ENCODE measurements around the gene LRRC7.
"Not testable (repeated sequence)": the region's sequence is repeated elsewhere in the genome, so short reads cannot be mapped to it uniquely, and the experiment has no call there.

The LRRC7 gene

GRCh38 chr1:69702085-69702484 is 134.4 kb downstream of the LRRC7 start:
- DNase-seq: no peak

GRCh38 chr1:69706473-69706872 is 138.8 kb downstream of the LRRC7 start:
- DNase-seq: no peak

- no peak for DNase-seq
Observed at GRCh38 chr1:69707103-69707502, 139.4 kb downstream of the LRRC7 start.

DNA sequence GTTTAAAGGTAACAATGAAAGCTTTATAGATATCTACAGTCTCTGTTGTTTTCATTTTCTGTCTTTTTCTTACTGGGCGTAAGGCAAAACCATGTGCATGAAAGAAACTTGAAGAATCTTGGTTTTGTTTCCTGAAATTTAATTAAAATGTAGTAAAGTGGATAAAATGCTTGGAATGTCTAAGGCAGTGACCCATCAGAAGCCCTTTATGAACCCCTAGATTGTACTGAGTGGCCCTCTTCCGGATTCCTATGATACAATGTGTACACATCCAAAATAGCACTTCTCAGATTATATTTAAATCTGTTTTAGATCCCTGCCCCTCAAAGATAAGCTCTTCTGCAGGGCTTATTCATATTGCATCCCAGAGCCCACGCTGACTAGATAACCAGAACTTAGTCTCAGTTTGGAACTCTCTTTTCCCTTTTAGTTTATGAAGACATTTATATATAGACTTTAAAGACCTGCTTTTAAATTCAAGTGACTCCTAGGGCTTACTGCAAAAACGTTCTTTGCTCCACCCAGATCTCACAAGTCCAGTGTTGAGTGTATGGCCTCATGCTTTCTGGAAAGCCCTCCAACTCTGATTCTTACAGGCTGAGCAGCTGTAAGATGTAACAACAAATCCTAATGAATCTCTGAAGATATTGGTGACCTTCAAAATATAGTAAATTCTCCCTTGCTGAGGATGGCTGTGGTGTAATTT is 142.9 kb downstream of the LRRC7 start:
- DNase-seq: no peak

DNA sequence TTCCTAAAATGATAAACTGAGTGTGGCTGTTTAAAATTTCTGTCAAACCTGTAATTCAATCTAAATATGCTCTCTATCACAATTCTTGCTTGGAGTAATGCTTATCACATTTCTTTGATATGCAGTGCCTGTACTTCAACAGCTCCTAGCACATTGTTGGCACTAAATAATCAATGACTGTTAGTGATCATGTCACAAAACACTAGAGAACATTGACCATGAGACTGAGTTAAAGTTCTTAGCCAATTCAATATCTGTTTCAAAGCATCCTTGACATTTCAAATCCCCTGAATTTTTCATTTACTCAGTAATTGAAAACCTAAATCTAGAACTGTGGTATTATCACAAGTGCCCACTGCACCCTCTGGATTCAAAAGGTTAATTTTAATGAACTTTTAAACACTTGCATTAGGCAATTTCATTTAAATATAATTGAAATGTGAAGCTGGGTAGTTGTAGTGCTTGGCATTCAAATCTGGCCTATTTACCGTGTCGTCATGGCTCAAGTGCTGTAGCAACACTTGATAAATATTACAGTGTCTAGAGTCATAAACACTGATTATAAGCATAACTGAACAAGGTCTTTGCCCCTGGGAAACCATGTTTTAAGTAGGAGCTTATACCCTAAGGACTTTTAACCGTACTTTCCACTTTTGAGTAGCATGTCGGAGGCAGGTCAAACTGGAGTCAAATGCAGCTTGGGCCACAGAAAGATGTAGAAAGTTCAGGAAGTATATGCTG is 143.6 kb downstream of the LRRC7 start:
- no peak for DNase-seq

DNA sequence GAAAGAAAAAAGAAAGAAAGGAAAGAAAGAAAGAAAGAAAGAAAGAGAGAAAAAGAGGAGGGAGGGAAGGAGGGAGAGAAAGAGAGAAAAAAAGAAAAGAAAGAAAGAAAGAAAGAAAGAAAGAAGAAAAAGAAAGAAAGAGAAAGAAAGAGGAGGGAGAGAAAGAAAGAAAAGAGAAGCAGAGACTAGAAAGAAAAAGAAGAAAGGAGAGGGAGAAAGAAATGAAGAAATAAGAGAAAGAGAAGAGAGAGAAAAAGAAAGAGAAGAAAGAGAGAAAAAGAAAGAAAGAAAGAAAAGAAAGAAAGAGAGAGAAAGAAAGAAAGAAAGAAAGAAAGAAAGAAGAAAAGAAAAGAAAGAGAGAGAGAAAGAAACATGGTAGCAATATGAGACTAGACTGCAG is 150.1 kb downstream of the LRRC7 start:
- not testable (repeated sequence) for DNase-seq

GRCh38 chr1:69728206-69728605 is 160.5 kb downstream of the LRRC7 start:
- DNase-seq: no peak

- no peak for DNase-seq
Observed at GRCh38 chr1:69733061-69733460, 165.3 kb downstream of the LRRC7 start.

- peak; percentile 35 for DNase-seq
Observed at GRCh38 chr1:69737527-69738185, 169.9 kb downstream of the LRRC7 start.

DNA sequence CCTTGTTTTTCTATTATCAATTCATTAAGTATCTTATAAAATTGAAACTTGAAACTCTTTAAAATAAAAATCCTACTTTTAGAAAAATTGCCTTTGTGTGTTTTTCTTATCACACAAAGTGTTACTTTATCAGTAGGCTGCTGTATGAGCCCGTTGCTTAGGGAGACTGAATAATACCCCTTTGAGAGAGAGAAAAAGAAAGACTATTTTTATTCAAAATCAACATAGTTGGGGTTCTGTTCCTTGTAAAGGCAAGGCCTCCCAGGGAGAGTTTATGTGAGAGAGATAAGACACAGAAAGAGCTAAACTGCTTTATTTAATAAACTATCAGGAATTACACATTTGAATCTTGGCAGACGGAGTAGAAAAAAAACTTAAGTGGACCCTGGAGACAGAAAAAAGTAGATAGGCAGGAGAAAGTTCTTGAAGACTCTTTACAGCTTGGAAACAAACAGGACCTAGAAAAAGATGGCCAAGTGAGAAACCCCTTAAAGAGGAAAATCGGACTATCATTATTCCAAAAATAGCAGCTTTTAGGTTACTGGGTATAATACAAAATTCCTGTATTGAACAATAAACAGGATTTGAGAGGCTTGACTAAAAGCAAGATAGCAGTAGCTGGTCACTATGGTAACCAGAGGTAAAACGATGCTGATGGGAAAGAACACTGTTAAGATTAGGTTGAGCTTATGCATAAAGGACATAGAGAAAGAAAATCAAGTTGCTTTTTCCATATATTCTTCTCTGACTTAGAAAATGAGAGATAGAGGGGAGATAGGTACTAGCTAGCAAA is 170.9 kb downstream of the LRRC7 start:
- no peak for DNase-seq

GRCh38 chr1:69739251-69739605 is 171.5 kb downstream of the LRRC7 start:
- no peak for DNase-seq

DNA sequence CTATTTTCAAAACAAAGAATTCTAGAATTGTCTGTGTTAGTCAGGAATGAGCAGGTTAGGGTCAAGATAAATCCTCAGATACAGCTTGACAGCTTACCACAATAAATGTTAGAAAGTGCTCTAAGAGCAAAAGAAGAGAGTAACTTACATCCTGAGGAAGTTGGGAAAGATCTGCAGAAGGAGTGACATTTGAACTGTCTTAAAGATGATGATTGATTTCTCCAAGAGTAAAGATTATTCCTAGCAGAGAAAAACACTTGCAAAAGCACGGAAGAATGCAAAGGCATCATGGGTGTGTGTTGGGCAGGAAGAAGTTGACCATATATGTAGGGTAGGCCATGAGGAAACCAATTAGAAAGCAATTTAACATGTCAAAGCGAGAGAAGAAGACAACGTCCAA is 175.4 kb downstream of the LRRC7 start:
- no peak for DNase-seq

GRCh38 chr1:69744381-69744780 is 176.7 kb downstream of the LRRC7 start:
- DNase-seq: no peak

DNA sequence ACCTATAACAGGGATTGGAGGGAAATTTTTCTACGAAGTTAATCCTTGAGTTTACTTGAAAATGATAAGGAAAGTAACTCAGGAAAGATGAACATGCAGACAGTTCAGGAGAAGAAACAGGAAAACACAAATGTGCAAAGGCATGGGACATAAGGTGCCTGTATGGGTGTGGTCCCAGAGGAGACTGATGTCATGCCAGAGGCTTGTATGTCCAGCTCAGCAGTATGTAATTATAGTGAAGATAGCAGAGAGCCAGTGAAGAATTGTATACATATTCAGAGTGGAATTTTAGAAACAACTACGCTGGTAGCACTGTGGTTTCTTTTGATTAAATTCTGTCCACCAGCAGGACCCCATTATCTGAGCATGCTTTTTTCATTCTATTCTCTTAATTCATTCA is 179.5 kb downstream of the LRRC7 start:
- no peak for DNase-seq

DNA sequence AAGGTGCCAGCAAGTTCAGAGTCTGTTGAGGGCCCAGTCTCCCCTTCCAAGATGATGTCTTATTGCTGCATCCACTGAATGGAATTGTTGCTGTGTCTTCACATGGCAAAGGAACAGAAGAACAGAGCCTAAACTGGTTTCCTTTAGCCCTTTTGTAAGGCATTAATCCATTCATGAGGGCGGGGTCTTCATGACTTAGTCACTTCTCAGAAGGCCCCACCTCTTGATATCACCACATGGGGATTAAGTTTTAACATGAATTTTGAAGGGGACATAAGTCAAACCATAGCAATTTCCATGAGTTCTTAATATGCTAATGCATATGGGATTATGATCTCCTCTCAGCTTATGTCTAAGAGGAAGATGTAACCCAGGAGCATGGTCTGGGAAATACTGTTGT is 182.9 kb downstream of the LRRC7 start:
- DNase-seq: no peak

- no peak for DNase-seq
Observed at GRCh38 chr1:69752831-69753230, 185.1 kb downstream of the LRRC7 start.

DNA sequence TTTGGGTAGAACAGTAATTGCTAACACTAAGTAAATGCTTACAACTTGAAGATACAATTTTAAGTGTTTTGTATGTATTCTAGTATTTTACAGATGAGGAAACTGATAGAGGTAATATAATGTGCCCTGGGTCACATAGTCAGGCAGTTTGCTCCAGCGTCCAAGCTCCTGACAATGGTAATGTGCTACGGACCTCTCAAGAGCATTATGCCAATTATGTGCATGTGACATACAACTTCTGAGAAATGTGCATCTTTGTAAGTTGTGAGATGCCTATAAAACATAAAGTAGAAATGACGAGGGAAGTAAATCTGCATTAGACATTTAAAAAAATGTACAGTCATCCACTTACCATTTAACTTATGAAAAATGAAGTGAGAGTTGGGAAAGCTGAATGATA is 186.8 kb downstream of the LRRC7 start:
- DNase-seq: no peak

DNA sequence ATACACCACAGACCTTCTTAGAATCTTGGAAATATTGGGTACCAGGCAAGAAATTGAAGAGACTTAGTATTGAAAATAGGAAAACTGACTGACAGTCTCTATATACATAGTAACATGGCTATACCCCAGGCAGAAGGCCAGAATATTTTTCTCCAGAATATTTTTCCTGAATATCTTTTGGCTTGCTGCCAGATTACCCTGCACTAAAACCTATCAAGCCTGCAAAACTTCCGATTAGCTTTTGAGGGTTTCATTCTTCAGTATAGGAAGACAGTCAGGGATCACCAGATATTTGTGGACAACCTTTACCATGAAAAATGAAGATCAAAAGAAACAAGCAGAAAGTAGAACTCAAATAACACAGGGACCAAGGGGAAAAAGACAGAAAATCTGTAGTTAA is 187.9 kb downstream of the LRRC7 start:
- no peak for DNase-seq

DNA sequence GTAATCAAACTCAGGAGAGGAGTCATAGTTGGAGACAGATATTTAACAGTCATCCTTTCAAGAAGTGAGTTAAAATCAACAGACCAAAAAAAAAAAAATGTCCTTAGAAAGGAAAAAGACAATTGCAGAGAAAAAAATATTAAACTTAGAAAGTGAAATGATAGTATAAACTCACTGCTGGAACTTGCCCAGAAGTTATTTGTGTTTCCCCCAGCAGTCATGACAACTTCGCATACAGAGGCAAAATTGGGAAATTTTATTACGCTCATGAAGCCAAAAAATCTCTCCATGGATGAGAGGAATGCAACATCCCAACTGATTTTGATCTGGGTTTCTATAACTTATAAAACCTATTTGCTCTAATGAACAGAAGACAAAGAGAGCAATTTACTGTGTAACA is 198.2 kb downstream of the LRRC7 start:
- DNase-seq: no peak

- no peak for DNase-seq
Observed at GRCh38 chr1:69766431-69767180, 198.9 kb downstream of the LRRC7 start.

DNA sequence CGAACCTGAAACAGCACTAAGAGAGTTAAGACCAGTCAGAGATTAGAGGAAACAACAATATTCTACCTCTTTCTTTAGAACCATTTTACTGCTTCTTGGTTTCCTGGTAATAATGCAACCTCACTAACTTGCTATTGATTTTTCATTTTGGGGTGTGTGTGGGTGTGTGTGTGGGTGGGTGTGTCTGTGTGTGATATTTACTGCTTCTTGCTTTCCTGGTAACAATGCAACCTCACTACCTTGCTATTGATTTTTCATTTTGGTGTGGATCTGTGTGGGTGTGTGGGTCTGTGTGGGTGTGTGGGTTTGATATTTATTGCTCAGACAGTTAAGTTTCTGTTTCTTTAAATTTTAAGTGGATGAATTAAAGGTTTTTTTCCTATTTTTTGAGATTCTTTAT is 208.8 kb downstream of the LRRC7 start:
- DNase-seq: no peak

DNA sequence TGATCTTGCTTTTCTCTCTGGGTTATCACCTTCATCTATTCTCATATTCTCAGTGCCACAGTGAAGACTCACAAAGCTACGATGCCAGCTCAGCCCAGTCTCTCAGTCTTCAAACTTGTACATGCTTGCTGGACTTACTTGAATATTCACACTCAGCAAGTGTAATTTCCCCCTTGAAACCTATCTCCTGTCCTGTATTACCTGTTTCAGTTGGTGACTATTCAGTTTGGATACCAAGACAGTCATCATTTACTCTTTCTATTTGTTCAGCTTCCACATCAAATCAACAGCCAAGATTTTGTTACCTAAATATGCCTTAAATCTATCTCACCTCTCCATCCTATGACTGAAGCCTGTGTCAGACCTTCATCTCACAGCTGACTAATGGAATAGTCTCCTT is 209.7 kb downstream of the LRRC7 start:
- no peak for DNase-seq

DNA sequence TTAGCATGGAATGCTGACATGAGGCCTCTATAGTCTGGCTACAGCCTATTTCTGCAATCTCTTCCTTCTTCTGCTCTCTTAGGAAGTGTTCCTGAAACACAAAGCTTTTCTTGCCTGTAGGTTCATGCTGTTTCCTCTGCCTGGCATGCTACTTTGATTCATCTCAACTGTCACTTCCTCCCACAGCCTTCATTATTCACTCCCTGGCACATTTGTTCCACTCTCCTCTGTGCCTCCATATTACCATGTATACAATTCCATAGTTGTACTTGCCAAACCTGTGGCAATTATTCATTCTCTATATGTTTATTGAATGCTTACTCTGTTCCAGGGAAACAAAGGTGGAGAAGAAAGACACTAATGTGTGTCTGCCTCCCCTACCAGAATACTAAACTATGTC is 210.2 kb downstream of the LRRC7 start:
- DNase-seq: no peak

Measured in CD4-positive, alpha-beta T cell treated with Interleukin-12 subunit alpha and Interleukin-12 subunit beta, for 1 hour (primary cell).